Effector CD4-positive, alpha-beta T cell (primary cell): ENCODE data around the gene GLIPR2.
"Not testable (repeated sequence)": the region's sequence is repeated elsewhere in the genome, so short reads cannot be mapped to it uniquely, and the experiment has no call there.

ENCODE experiments used
- DNase-seq: peaks from one replicate; pipeline ENCODE4 v3.0.0-alpha.2; 2020
- total RNA-seq: gene quantifications from one replicate; lab custom pipeline; 2026; lab: John Stamatoyannopoulos, UW

Gene GLIPR2
- 35.8 reads per million, percentile 60 among the genes with 10 or more reads in this experiment for total RNA-seq

GRCh38 chr9:36136272-36136893, at the start of gene GLIPR2:
TSS of gene GLIPR2 (plus strand) at chr9:36136733. CDS start at chr9:36136779, 46 bp downstream.
- peak; percentile 72 for DNase-seq

- not testable (repeated sequence) for DNase-seq
These were observed 49.5 kb upstream of the GLIPR2 start for GRCh38 chr9:36087054-36087453.

- DNase-seq: no peak
These were observed 48.5 kb upstream of the GLIPR2 start for GRCh38 chr9:36088020-36088419.

- no peak for DNase-seq
These were observed 45.2 kb upstream of the GLIPR2 start for GRCh38 chr9:36091026-36091953.

GRCh38 chr9:36092014-36092413, 44.5 kb upstream of the GLIPR2 start:
- DNase-seq: no peak

- DNase-seq: no peak
These were observed 43.9 kb upstream of the GLIPR2 start for GRCh38 chr9:36092509-36093215.

- no peak for DNase-seq
These were observed 43.1 kb upstream of the GLIPR2 start for GRCh38 chr9:36093384-36093783.

GRCh38 chr9:36099718-36100117, 36.8 kb upstream of the GLIPR2 start:
- DNase-seq: no peak

- no peak for DNase-seq
These were observed 36.0 kb upstream of the GLIPR2 start for GRCh38 chr9:36100532-36100931.

- DNase-seq: no peak
These were observed 34.4 kb upstream of the GLIPR2 start for GRCh38 chr9:36101916-36102741.

- DNase-seq: peak; percentile 87
These were observed 33.6 kb upstream of the GLIPR2 start for GRCh38 chr9:36102742-36103495.

GRCh38 chr9:36109071-36109470, 27.5 kb upstream of the GLIPR2 start:
- no peak for DNase-seq

GRCh38 chr9:36110434-36110833, 26.1 kb upstream of the GLIPR2 start:
- DNase-seq: no peak

GRCh38 chr9:36112516-36112915, 24.0 kb upstream of the GLIPR2 start:
- no peak for DNase-seq

GRCh38 chr9:36113999-36114398, 22.5 kb upstream of the GLIPR2 start:
- no peak for DNase-seq

GRCh38 chr9:36116593-36116992, 19.9 kb upstream of the GLIPR2 start:
- no peak for DNase-seq

GRCh38 chr9:36118201-36118600, 18.3 kb upstream of the GLIPR2 start:
- no peak for DNase-seq

GRCh38 chr9:36118706-36119105, 17.8 kb upstream of the GLIPR2 start:
- no peak for DNase-seq

GRCh38 chr9:36119476-36119875, 17.1 kb upstream of the GLIPR2 start:
- no peak for DNase-seq

GRCh38 chr9:36120705-36121104, 15.8 kb upstream of the GLIPR2 start:
- no peak for DNase-seq

GRCh38 chr9:36121971-36122370, 14.6 kb upstream of the GLIPR2 start:
- no peak for DNase-seq

- no peak for DNase-seq
These were observed 13.0 kb upstream of the GLIPR2 start for GRCh38 chr9:36123515-36123914.
